Subcutaneous abdominal adipose tissue (tissue), 5 donors: ENCODE data around the gene OSBPL9.
"Not testable (repeated sequence)": the region's sequence is repeated elsewhere in the genome, so short reads cannot be mapped to it uniquely, and the experiment has no call there.

Experiments used
- H3K27ac ChIP-seq: one replicate; pipeline ENCODE4 v1.7.0; 2013; ENCODE audit warnings: low read depth, mild to moderate bottlenecking, inconsistent platforms, low read length, moderate library complexity
- H3K27me3 ChIP-seq, 5 donors: one replicate each; pipeline ENCODE4 v1.7.0; 2013; ENCODE audit warnings: low read length in 5 of 5, inconsistent platforms in 1 of 5; ENCODE audit not compliant: control insufficient read depth in 5 of 5, insufficient read depth in 4 of 5
- H3K36me3 ChIP-seq, 5 donors: one replicate each; pipeline ENCODE4 v1.7.0; 2013; ENCODE audit warnings: low read length in 5 of 5; ENCODE audit not compliant: control insufficient read depth in 5 of 5, insufficient read depth in 5 of 5
- H3K4me1 ChIP-seq, 5 donors: one replicate each; pipeline ENCODE4 v1.7.0; 2013; ENCODE audit warnings: low read length in 5 of 5, mild to moderate bottlenecking in 3 of 5, moderate library complexity in 1 of 5; ENCODE audit not compliant: control insufficient read depth in 5 of 5, insufficient read depth in 5 of 5
- H3K4me3 ChIP-seq, 5 donors: one replicate each; pipeline ENCODE4 v1.7.0; 2013; ENCODE audit warnings: low read length in 5 of 5, low read depth in 1 of 5
- H3K9ac ChIP-seq, 5 donors: one replicate each; pipeline ENCODE4 v1.7.0; 2013; ENCODE audit warnings: low read length in 5 of 5, mild to moderate bottlenecking in 4 of 5, moderate library complexity in 3 of 5
- H3K9me3 ChIP-seq, 5 donors: one replicate each; pipeline ENCODE4 v1.7.0; 2013; ENCODE audit warnings: low read length in 5 of 5; ENCODE audit not compliant: control insufficient read depth in 5 of 5
- donor health status: healthy.
- donor health status: healthy.
- donor health status: healthy.
- donor health status: healthy.
- donor health status: healthy.

Gene OSBPL9

GRCh38 chr1:51605961-51606723 lies 10.8 kb upstream of the OSBPL9 start:
- no peak overlapping the region for H3K27ac ChIP-seq
- H3K4me3 ChIP-seq = no peak overlapping the region
- H3K36me3 ChIP-seq = no peaks in the 10 kb centered on the region
- no peak overlapping the region for H3K9ac ChIP-seq
- peaks cover 0 to 14% (median 8%) of the 10 kb centered on the region in 5 donors for H3K4me1 ChIP-seq
- no peaks in the 10 kb centered on the region for H3K27me3 ChIP-seq
- H3K9me3 ChIP-seq = no peaks in the 10 kb centered on the region

- Histone ChIP-seq H3K9me3 (no peaks in the 10 kb centered on the region), H3K9ac (no peak overlapping the region), H3K27ac (no peak overlapping the region), H3K4me1 (peaks cover 0 to 14% (median 8%) of the 10 kb centered on the region in 5 donors), H3K27me3 (no peaks in the 10 kb centered on the region), H3K36me3 (no peaks in the 10 kb centered on the region), H3K4me3 (no peak overlapping the region)
Observed at GRCh38 chr1:51607681-51608095, 9.2 kb upstream of the OSBPL9 start.

- not testable (repeated sequence) for H3K36me3 ChIP-seq, H3K27me3 ChIP-seq, H3K27ac ChIP-seq, H3K9ac ChIP-seq, H3K4me3 ChIP-seq, H3K9me3 ChIP-seq
- H3K4me1 ChIP-seq = peaks cover 0 to 14% (median 8%) of the 10 kb centered on the region in 5 donors
Observed at GRCh38 chr1:51610104-51610503, 6.8 kb upstream of the OSBPL9 start.

GRCh38 chr1:51610637-51611036 lies 6.3 kb upstream of the OSBPL9 start:
- Histone ChIP-seq H3K4me3 (no peak overlapping the region), H3K27ac (no peak overlapping the region), H3K27me3 (no peaks in the 10 kb centered on the region), H3K4me1 (peaks cover 0 to 14% (median 8%) of the 10 kb centered on the region in 5 donors), H3K9ac (no peak overlapping the region), H3K9me3 (no peaks in the 10 kb centered on the region), H3K36me3 (no peaks in the 10 kb centered on the region)

- H3K4me3 ChIP-seq = no peak overlapping the region
- no peak overlapping the region for H3K27ac ChIP-seq
- no peak overlapping the region for H3K9ac ChIP-seq
- no peaks in the 10 kb centered on the region for H3K27me3 ChIP-seq
- H3K9me3 ChIP-seq = no peaks in the 10 kb centered on the region
- no peaks in the 10 kb centered on the region for H3K36me3 ChIP-seq
- H3K4me1 ChIP-seq = peaks cover 0 to 21% (median 11%) of the 10 kb centered on the region in 5 donors
Observed at GRCh38 chr1:51612447-51612961, 4.4 kb upstream of the OSBPL9 start.

- Histone ChIP-seq H3K9me3 (no peaks in the 10 kb centered on the region), H3K9ac (no peak overlapping the region), H3K27me3 (no peaks in the 10 kb centered on the region), H3K27ac (no peak overlapping the region), H3K4me3 (peak overlapping the region in 1 of 5 donors; percentile 100), H3K36me3 (no peaks in the 10 kb centered on the region), H3K4me1 (peaks cover 0 to 44% (median 33%) of the 10 kb centered on the region in 5 donors)
Observed at GRCh38 chr1:51615780-51616291, 1.1 kb upstream of the OSBPL9 start.

GRCh38 chr1:51616490-51616889 lies 402 bp upstream of the OSBPL9 start:
- H3K4me3 ChIP-seq = peak overlapping the region; percentile 91 to 100 (median 94)
- H3K9ac ChIP-seq = no peak overlapping the region
- H3K4me1 ChIP-seq = peaks cover 0 to 50% (median 38%) of the 10 kb centered on the region in 5 donors
- H3K27me3 ChIP-seq = no peaks in the 10 kb centered on the region
- H3K36me3 ChIP-seq = no peaks in the 10 kb centered on the region
- H3K9me3 ChIP-seq = no peaks in the 10 kb centered on the region
- H3K27ac ChIP-seq = no peak overlapping the region

- H3K4me1 ChIP-seq = peaks cover 0 to 65% (median 57%) of the 10 kb centered on the region in 5 donors
- H3K27ac ChIP-seq = peak overlapping the region; percentile 86
- H3K27me3 ChIP-seq = no peaks in the 10 kb centered on the region
- no peaks in the 10 kb centered on the region for H3K9me3 ChIP-seq
- peak overlapping the region in 1 of 5 donors; percentile 10 for H3K9ac ChIP-seq
- no peak overlapping the region for H3K4me3 ChIP-seq
- H3K36me3 ChIP-seq = no peaks in the 10 kb centered on the region
Observed at GRCh38 chr1:51618715-51619114, 1.8 kb downstream of the OSBPL9 start.

GRCh38 chr1:51620470-51620869 lies 3.6 kb downstream of the OSBPL9 start:
- H3K27me3 ChIP-seq = no peaks in the 10 kb centered on the region
- H3K4me1 ChIP-seq = peaks cover 0 to 65% (median 57%) of the 10 kb centered on the region in 5 donors
- H3K36me3 ChIP-seq = no peaks in the 10 kb centered on the region
- H3K4me3 ChIP-seq = no peak overlapping the region
- H3K27ac ChIP-seq = no peak overlapping the region
- peak overlapping the region in 2 of 5 donors; percentile 4 to 34 for H3K9ac ChIP-seq
- H3K9me3 ChIP-seq = no peaks in the 10 kb centered on the region

- peak overlapping the region; percentile 27 for H3K27ac ChIP-seq
- H3K9me3 ChIP-seq = no peaks in the 10 kb centered on the region
- no peak overlapping the region for H3K4me3 ChIP-seq
- H3K9ac ChIP-seq = no peak overlapping the region
- no peaks in the 10 kb centered on the region for H3K27me3 ChIP-seq
- H3K4me1 ChIP-seq = peaks cover 0 to 64% (median 57%) of the 10 kb centered on the region in 5 donors
- H3K36me3 ChIP-seq = no peaks in the 10 kb centered on the region
Observed at GRCh38 chr1:51621161-51621560, 4.3 kb downstream of the OSBPL9 start.
